GM19023 (cell line): ENCODE data around the gene HOXC4.
"Not testable (repeated sequence)": the region's sequence is repeated elsewhere in the genome, so short reads cannot be mapped to it uniquely, and the experiment has no call there.

ENCODE experiments used
- ATAC-seq: cut with Tn5 transposase; IDR thresholded peaks from one replicate; pipeline ENCODE4 v1.9.1; 2021; ENCODE audit warnings: mild to moderate bottlenecking, moderate library complexity; ENCODE audit not compliant: unreplicated experiment

Gene HOXC4

GRCh38 chr12:54081581-54082396 is 28.2 kb downstream of the HOXC4 start:
- not testable (repeated sequence) for ATAC-seq

- ATAC-seq = no peak
Observed at GRCh38 chr12:54082397-54082892, 28.8 kb downstream of the HOXC4 start.

- ATAC-seq = not testable (repeated sequence)
Observed at GRCh38 chr12:54088011-54088410, 34.4 kb downstream of the HOXC4 start.

GRCh38 chr12:54089465-54089864 is 35.8 kb downstream of the HOXC4 start:
- ATAC-seq = not testable (repeated sequence)

- ATAC-seq = not testable (repeated sequence)
Observed at GRCh38 chr12:54090312-54090711, 36.7 kb downstream of the HOXC4 start.

GRCh38 chr12:54092943-54093342 is 39.3 kb downstream of the HOXC4 start:
- ATAC-seq = not testable (repeated sequence)

- ATAC-seq = not testable (repeated sequence)
Observed at GRCh38 chr12:54095928-54096327, 42.3 kb downstream of the HOXC4 start.

- not testable (repeated sequence) for ATAC-seq
Observed at GRCh38 chr12:54098644-54099043, 45.0 kb downstream of the HOXC4 start.

- not testable (repeated sequence) for ATAC-seq
Observed at GRCh38 chr12:54100588-54100987, 47.0 kb downstream of the HOXC4 start.

GRCh38 chr12:54102223-54102622 is 48.6 kb downstream of the HOXC4 start:
- ATAC-seq = not testable (repeated sequence)

- not testable (repeated sequence) for ATAC-seq
Observed at GRCh38 chr12:54103827-54104226, 50.2 kb downstream of the HOXC4 start.
